Measurements from ENCODE around the gene TUBGCP6.

Gene TUBGCP6

DNA sequence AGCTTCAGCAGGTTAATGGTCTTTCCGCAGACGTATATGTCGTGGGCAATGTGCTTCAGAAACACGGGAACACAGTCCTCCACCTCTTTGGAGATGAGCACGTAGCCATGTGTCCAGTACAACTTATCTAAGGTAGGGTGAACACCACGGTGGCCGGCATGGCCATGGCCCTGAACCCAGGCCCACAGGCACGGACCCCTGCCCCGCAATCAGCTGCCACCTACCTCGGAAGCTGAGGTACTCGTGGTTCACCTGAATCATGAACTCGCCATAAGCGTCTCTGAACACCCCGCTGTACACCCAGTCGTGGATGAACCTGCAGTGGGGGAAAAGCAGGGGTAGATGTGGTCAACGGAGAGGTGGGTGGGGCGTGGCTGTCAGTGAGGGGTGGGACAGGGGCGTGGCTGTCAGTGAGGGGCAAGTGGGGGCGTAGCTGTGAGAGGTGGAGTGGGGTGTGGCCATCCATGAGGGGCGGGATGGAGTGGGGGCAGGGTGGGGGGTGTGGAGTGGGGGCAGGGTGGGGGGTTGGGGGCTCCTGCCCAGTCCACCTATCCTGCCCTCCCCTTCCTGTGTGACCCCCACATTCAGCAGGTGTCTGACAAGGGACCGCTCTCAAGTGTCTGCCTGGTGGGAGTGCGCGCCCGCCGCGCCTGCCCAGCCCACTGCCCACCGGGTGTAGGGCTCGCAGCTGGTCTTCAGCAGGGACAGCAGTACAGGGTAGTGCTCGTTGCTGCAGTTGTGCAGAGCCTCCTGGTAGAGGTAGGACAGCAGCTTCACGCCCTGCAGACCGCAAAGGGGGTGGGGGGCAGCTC, 18.6 kb downstream of the TUBGCP6 start:
- no peak for FAIRE-seq

DNA sequence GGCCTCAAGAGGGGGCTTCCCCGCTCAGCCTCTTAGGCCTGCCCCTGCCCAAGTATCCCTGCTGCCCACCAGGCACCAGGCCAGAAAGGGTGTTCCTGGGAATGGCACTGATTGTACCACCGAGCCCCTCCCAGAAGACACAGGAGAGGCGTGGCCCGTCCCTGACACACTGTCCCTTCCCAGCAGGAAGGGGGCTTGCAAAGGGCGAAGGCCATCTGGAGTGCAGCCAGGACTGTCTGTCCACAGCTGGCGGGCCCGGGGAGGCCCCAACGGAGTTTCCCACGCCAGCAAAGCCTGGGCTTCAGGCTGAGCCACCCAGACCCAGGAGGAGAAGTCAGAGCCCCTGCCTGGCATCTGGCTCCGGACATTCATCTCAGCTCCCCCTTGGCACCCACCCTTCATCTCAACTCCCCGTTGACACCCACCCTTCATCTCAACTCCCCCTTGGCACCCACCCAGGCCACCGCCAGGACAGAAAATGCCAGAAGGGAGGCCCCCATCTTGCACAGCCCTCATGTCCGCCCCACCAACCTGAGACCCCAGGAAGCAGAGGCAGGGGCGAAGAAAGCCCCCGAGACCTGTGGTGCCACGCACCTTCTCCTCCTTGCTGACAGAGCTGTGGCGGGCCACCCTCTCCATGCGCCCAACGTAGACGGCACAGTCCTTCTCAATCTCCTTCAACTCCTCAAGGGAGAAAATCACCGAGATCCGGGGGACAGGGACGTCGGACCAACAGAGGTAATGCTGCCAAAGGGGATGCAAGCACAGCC, 19.4 kb downstream of the TUBGCP6 start:
- FAIRE-seq, result no peak

DNA sequence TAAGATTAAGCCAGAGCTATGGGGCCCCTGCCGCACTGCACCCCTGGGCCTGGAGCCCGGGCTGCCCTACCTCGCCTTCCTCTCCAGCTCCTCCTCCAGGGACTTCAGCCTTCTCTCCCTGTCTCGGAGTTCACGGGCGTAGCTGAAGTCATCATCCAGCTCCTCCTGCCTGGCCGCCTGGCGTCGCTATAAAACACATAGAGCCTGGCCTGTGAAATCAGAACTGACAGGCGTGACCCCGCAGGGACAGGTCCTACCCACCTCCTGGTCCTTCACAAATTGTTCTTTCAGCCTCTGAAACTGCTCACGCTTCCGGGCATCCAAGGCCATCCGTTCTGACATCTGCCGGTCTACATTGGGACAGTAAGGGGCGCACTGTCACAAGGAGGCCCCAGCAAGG, 20.8 kb downstream of the TUBGCP6 start:
- FAIRE-seq, result no peak

DNA sequence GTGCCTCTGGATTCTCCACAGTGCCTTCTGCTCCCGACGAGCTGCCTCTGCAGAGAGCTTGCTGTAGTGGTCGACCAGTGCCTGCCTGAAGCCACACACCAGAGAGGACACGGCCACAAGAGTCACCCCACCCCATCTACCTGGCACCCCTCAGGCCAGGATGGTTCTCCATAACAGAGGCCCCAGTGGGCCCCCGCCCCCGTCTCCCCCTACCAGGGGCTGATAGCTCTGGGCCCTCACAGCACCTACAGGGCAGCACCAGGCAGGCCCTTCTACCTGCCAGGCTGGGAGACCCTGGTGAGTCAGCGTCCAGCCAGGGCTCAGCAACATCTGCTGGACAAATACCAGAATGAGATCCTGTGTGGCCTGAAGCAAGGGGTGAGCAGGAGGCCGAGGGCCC, 22.3 kb downstream of the TUBGCP6 start:
- FAIRE-seq, result no peak

DNA sequence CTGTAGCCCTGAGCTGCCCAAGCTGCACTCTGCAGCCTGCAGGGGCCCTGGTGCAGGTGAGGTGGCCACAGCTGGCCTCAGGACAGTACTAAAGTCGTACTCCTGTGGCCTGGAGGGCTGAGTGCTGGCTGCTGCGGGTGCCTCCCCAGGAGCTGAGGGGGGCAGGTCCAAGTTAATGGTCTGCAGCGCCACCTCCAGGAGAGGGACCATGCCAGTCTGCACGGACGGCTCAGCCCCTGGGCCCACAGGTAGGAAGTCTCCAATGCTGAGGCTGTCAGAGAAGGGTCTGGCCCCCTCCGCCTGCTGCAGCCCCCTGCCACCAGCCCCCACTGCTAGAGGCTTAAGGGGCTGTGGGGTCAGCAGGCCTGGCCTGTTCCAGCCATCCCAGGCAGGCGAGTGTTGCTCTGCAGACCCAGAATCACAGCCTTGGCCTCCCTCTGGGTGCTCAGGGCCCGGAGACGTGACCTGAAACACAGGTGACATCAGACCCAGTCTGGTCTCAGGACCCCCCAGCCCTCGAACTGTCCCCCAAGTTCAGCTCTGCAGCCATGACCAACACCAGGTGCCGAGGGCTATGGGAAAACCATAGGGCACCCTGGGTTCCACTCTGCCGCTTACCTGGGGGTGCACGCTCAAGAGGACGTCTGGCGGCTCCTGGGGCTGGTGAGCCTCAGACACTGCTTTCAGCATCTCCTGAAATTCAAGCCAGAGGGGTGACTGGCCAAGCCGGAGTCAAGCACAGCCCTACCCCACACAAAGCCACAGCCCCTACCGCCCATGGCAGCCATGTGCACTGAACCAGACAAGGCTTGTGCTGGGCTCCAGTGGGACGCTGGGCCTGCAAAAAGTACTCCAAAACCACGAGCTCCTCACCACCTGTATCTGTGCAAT, 23.2 kb downstream of the TUBGCP6 start:
- FAIRE-seq, result no peak

DNA sequence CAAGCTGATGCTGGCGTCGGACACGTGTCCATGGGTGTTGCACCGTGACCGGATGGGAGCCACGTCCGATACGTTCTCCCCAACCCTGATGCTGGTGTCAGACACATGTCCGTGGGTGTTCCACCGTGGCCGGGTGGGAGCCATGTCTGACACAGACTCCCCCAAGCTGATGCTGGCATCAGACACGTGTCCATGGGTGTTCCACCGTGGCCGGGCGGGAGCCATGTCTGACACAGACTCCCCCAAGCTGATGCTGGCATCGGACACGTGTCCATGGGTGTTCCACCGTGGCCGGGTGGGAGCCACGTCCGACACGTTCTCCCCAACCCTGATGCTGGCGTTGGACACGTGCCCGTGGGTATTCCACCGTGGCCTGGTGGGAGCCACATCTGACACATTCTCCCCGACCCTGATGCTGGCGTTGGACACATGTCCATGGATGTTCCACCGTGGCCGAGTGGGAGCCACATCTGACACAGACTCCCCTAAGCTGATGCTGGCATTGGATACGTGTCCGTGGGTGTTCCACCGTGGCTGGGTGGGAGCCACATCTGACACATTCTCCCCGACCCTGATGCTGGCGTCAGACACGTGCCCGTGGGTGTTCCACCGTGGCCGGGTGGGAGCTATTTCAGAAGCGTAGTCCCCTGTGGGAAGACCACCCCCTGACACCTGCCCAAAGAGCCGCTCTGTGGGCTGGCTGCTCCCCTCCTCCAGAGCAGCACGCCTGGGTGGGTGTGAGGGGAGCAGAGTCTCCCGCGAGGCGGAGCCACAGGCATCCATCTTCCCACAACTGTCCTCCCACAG, 24.0 kb downstream of the TUBGCP6 start:
- no peak for FAIRE-seq

DNA sequence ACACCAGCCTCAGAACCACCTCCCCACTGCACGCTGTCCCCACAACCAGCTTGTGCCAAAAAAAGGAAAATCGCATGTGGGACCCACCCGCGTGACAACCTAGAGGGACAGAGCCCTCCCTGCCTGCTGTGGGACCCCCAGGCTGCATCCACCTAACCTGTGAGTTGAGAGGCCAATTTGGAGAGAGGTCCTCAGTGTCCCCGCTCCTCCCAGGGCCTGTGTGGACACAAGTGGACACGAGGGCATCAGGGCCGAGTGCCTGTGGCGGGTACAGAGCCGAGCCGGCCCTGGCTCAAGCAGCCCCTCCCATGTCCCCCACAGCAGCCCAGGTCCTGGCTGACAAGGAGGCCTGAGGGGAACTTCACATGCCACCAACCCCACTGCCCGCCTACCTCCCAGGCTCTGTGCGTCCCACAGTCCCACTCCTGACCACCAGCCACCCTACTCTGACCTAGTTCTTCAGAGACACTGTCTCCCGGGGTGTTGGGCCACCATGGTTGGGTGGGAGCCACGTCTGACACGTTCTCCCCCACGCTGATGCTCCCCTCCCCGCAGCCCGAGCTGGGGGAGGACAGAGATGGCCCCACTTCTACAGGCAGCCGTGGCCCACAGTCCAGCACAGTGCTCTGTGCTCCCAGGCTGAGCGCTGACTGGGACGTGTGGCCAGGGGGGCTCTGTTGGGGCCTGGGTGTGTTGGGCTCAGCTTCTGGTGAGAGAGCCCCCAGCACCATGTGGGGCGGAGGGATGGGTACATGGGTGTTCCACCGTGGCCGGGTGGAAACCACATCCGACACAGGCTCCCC, 24.8 kb downstream of the TUBGCP6 start:
- no peak for FAIRE-seq

DNA sequence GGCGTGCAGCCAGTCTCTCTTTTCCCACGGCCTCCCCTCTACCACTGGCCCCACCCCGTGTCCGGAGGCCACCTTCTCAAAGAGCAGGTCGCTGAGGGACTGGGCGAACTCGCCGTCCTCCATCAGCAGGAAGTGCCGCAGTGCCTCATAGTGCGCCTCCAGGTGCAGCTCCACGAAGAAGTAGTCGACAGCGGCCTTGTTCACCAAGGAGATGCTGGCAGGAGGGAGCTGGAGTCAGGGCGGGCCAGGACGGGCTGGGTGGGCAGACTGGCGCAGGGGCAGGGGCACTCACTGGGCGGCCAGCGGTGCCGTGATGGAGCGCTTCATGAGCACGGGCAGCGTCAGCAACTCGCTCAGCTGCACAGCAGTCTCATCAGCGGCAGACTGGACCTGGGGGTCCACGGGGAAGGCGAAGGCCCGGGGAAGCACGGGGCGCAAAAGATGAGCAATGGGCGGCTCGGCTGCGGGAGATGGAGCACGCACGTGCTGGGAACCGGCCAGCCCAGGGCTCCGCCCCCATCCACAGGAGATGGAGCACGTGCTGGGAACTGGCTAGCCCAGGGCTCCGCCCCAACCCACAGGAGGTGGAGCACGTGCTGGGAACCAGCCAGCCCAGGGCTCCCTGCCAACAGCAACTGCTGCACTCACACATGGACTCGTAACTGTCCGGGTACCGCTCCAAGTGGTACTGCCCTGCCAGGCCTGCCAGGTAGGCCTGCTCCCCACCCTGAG, 25.7 kb downstream of the TUBGCP6 start:
- no peak for FAIRE-seq

DNA sequence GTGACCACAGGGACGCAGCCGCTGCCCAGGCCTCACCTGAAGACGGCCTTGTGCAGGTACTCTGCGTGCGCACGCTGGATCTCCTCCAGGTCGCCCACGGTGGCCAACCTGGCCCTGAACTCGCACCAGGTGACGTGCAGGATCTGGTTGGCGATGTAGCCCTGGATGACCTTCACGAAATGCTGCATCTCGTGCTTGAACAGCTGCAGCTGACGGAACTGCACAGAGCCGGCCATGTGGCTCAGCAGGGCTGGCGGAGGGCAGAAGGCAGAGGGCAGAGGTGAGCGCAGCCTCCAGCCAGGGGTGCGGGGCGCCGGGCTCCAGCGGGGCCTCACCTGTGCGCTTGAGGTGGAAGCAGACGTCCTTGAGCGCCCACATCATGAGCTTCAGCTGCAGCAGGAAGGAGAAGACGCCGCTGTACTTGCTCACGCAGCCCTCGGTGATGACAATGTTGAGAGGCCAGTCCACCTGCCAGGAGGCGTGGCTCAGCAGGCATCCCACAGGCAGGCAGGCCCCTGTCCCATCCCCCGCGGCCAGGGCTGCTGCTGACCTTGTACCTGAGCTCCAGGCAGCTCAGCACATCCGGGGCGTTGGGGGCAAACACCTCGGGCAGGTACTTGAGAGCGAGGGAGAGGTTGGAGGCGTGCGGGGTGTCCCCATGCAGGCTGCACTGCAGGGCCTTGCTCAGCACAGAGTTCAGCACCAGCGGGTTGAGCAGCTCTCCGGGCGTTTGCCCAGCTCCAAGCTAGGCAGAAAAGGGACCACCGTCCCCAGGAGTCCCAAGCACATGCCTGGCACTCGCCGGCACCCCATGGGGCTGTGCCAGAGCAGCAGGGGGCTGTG, 26.4 kb downstream of the TUBGCP6 start:
- no peak for FAIRE-seq

DNA sequence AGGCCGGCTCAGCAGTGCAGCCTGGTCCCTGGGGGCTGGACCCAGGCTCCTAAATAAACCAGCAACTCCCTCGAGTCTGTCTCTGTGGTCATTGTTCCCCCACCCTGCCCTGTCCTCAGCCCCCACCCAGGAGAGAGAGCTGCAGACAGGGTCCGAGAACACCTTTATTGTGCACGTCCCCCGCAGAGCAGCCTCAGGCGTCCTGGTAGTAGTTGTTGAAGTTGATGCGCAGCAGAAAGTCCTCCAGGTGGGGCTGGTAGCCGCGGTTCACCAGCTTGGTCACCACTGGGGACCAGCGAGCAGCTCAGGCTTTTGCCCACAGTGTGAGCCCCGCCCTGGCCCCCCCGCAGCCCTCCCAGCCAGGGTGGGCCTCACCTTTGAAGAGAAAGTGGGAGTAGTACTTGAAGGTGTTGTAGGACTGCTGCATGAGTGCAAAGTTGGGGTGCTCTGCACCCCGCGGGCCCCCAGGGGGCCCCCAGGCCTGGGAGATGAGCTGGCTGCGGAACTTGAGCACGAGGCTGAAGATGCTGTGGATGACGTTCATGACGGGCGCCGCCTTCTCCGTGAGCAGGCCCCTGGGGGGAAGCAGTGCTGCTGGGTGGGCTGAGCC, 27.2 kb downstream of the TUBGCP6 start:
- FAIRE-seq, result no peak

DNA sequence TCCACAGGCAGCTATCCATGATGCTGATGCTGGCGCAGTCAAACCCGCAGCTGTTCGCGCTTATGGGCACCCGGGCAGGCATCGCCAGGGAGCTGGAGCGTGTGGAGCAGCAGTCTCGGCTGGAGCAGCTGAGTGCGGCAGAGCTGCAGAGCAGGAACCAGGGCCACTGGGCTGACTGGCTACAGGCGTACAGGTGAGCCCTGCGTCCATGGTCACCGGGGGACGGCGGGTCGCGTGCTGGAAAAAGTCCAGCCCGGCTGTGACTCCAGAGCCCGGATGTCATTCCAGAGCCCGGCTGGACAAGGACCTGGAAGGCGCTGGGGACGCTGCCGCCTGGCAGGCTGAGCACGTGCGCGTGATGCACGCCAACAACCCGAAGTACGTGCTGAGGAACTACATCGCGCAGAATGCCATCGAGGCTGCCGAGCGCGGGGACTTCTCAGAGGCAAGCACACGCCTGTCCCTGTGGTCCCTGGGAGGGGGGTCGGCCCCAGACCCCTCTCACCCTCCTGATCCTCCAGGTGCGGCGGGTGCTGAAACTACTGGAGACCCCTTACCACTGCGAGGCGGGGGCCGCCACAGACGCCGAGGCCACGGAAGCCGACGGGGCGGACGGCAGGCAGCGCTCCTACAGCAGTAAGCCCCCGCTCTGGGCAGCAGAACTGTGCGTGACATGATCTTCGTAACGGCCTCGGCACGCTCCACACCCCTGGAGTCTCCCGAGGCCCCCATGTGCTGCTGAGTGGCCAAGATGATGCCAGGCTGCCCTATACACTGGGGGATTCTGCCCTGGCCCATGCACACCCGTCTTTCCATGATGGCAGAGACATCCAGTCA, 27.9 kb downstream of the TUBGCP6 start:
- no peak for FAIRE-seq

DNA sequence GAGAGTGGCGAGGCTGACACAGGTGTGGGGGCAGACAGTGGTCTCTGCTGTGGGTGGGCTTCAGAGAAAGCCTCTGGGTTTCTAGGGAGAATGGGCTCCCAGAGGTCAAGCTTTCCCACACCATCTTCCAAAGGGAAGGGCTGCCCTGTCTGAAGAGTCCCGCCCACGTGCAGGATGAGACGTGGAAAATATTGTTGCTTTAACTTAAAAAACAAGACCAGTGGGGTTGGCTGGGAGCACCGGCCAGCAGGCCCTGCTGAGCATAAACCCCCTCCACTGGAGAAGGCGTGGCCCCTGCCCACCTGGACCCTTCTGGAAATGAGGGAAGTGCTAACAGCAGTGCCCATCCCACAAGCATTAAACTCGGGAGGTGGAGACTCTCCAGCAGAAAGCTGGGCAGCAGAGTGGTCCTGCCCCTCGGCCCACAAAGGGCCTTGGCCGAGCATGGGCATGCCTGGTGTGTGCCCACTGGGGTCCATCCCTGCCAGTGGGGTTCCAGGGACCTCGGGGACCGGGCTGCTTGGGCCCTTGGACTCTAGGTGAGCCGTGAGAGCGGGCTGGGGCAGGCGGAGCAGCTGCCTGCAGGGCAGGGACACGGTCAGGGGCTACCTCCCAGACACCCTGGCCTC, 28.7 kb downstream of the TUBGCP6 start:
- no peak for FAIRE-seq

DNA sequence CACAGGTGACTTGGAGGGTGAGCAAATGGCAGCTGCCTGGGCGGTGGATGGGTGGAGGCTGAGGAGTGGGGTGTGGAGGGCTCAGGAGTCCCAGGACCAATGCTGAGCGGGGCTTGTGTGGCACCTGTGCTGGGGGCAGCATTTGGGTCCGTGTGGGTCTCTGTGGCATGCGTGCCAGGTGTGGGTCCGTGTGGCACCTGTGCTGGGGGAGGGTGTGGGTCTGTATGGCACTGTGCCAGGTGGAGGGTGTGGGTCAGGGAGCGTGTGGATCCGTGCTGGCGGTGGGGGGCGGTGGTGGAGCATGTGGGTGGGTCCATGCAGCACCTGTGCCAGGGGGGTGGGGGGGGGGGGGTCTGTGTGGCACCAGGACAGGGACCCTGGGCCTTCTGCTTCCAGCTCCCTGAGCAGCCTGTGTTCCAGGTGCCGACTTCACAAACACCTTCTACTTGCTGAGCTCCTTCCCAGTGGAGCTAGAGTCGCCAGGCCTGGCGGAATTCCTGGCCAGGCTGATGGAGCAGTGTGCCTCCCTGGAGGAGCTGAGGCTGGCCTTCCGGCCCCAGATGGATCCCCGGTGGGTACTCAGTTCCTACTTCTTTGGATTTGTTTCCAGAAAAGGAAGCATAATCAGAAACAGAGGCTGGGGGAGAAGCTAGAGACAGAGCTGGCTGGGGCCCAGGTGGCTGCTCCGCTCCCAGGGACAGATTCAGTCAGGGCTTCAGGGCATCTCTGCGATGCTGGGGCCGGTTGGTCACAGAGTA, 29.3 kb downstream of the TUBGCP6 start:
- FAIRE-seq, result no peak

DNA sequence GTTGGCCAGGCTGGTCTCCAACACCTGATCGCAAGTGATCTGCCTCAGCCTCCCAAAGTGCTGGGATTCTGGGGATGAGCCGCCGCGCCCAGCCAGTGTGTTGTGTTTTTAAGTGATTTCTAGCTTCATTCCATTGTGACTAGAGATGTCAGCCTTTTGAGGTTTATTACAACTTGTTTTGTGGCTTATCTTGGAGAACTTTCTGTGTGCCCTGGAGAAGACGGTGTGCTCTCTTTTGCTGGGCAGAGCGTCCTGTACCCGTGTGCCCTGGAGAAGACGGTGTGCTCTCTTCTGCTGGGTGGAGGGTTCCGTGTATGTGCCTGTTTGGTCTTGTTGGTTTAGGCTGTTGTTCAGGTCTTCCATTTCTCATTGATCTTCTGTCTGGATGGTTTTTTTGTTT, 31.6 kb downstream of the TUBGCP6 start:
- no peak for FAIRE-seq

DNA sequence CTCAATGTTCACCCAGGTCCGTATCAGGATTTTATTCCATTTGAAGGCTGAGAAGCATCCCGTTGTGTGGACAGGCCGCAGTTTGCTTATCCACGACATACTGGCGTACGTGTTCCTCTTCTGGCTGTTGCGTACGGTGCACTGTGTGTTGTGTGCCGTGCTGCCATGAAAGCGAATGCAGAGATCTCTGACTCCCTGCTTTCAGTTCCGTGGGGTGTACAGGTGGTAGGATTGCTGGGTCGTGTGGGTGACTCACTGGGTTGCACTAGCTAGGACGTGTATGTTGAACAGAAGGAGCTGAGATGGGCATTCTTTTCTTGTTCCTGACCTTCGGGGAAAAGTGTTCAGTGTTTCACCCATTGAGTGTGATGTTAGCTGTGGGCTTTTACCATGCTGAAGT, 33.7 kb downstream of the TUBGCP6 start:
- FAIRE-seq, result no peak

DNA sequence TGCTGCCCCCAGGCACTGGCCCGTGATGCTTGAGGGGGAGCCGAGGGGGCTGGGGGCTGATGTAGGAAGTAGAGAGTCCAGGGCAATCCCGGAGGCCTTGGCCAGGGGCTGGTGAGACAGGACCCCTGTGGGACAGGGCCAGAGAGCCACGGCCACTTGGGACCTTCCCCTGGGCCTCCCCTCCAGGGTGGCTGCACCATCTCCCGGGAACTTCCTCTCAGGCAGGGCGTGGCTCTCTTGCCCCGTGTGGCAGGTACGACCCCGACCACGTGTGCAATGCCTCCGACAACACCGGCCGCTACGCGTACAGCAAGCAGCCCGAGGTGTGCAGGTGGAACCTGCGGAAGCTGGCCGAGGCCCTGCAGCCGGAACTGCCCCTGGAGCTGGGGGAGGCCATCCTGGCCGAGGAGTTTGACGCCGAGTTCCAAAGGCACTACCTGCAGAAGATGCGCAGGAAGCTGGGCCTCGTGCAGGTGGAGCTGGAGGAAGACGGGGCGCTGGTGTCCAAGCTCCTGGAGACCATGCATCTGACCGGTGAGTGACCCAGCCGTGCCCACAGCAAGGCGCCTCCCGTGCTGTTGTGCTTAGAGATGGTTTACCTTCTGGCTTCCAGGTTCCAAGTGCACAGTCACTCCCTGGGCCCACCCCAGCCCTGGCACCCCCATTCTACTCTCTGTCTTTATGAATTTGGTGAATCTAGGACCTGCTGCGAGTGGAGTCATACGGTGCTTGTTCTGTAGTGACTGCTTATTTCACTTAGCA, 34.3 kb downstream of the TUBGCP6 start:
- no peak for FAIRE-seq

All from colon (tissue), 2 donors.